GM18508 (cell line): ENCODE data around the gene APOH.
"Not testable (repeated sequence)": the region's sequence is repeated elsewhere in the genome, so short reads cannot be mapped to it uniquely, and the experiment has no call there.

ENCODE experiments used
- ATAC-seq: cut with Tn5 transposase; IDR thresholded peaks from one replicate; pipeline ENCODE4 v1.9.1; 2021; ENCODE audit warnings: moderate number of reproducible peaks; ENCODE audit not compliant: insufficient read depth, unreplicated experiment

The APOH gene, protein sequence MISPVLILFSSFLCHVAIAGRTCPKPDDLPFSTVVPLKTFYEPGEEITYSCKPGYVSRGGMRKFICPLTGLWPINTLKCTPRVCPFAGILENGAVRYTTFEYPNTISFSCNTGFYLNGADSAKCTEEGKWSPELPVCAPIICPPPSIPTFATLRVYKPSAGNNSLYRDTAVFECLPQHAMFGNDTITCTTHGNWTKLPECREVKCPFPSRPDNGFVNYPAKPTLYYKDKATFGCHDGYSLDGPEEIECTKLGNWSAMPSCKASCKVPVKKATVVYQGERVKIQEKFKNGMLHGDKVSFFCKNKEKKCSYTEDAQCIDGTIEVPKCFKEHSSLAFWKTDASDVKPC

DNA sequence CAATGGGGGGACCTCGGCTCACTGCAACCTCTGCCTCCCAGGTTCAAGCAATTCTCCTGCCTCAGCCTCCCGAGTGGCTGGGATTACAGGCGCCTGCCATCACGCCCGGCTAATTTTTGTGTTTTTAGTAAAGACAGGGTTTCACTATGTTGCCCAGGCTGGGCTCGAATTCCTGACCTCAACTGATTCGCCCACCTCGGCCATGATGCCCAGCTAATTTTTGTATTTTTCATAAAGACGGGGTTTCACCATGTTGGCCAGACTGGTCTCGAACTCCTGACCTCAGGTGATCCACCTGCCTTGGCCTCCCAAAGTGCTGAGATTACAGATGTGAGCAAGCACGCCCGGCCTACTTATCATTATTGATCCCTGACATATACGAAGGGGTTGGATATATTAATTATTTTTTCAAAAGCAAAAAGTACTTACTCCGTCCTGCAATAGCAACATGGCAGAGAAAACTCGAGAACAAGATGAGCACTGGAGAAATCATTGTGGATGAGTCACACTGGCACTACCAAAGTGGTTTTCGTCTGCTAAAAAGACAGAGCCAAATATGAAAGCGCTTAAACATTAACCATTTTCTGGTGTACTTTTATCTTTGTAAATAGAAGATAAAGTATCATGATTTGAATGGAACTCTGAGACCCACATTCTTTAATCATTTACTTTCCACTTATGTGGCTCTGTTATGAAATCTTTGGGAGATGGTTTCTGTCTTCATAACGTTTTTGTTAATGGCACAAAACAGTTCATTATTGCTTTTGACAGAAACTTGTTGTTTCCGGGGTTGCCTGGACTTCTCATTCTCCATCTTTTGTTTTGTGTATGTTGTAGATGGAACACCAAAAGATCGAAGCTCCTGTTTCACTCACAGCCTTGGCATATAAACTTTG is at the start of gene APOH:
Gene APOH (minus strand): TSS at position 529 of the 896 bp plus-strand sequence. CDS start 36 bp downstream, at position 493.
- no peak for ATAC-seq

DNA sequence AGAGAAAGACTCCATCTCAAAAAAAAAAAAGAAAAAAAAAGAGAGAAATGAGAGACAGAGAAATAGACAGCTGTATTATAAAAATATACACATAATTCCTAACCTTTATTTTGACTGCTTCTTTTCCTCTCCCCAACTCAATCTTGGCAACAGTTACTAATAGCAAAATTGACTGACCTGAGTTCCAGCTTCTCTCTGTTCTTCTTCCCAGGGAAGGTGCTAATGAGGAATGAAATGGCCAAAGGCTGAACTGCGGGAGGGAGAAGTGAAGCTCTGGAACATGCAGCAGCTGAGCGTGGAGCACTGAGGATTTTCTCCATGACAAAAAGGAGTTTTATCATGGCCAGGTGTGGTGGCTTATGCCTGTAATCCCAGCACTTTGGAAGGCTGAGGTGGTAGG is 48.0 kb upstream of the APOH start:
- ATAC-seq = no peak

DNA sequence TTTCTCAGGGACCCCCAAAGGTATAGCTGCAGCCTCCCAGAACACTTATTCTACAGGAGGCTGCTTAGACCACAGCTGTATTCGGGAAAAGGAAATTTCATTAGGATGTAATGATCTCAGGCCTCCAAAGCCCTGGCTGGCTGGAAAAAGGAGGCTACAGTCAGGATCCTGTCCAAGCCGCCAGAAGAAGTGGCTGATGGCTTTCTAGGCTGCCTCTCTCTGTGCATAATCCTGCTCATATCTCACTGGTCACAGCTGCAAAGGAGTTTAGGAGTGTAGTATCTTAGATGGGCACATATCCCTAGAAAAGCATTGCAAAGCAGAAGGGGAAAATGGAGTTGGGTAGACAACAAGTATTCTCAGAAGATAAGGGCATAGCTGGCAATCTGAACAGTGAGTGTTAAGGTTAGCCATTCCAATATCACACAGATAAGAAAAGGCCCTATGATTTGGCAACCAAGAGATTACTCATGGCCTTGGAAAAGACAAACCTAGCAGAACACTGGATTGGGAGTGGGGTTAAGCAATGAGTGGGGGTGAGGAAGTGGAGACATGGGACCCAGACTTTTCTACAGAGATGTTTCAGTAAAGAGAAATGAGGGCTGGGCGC is 47.2 kb upstream of the APOH start:
- ATAC-seq = no peak

DNA sequence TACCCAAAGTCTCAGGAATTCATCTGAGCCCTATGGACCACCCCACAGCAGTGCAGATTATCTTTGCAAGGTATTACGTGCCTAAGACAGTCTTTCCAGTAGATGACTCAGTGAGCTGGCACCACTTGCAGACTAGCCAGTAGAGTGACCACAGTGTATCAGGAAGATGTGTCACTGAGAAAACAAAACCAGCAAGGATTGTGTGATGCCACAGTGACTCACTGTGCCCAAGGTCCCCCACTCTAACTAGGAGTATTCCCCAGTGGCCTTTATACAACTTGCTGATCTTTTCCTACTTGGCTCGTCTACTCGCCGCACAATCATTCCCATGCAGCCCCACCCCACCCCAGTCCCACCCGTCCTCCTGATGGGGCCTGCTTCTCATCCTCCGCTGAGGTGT is 46.4 kb upstream of the APOH start:
- no peak for ATAC-seq

- no peak for ATAC-seq
Observed at GRCh38 chr17:66273586-66273848, 44.3 kb upstream of the APOH start.

GRCh38 chr17:66272811-66273585 is 43.8 kb upstream of the APOH start:
- no peak for ATAC-seq

DNA sequence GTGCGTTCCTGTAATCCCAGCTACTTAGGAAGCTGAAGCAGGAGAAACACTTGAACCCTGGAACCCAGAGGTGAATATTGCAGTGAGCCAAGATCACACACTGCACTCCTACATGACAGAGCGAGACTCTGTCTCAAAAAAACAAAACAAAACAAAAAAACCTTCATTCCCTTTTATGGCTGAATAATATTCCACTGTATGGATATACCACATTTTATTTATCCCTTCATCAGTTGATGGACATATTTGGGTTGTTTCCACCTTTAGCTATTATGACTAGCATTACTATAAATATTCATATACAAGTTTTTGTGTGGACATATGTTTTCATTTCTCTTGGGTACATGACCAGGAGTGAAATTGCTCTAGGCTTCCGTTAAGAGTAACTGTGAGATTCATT is 42.3 kb upstream of the APOH start:
- no peak for ATAC-seq

GRCh38 chr17:66270106-66270505 is 40.9 kb upstream of the APOH start:
- ATAC-seq = no peak

GRCh38 chr17:66268247-66268927 is 39.2 kb upstream of the APOH start:
- ATAC-seq = no peak

DNA sequence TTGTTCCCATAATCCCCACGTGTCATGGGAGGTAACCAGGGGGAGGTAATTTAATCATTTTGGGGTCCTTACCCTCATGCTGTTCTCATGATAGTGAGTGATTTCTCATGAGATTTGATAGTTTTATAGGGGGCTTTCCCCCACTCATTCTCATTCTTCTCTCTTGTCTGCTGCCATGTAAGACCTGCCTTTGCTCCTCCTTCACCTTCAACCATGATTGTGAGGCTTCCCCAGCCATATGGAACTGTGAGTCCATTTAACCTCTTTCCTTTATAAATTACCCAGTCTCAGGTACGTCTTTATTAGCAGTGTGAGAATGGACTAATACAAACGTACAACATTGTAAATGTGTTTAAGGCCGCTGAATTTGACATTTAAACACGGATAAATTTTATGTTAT is 35.5 kb upstream of the APOH start:
- ATAC-seq = no peak

GRCh38 chr17:66262767-66263166 is 33.6 kb upstream of the APOH start:
- ATAC-seq = no peak

DNA sequence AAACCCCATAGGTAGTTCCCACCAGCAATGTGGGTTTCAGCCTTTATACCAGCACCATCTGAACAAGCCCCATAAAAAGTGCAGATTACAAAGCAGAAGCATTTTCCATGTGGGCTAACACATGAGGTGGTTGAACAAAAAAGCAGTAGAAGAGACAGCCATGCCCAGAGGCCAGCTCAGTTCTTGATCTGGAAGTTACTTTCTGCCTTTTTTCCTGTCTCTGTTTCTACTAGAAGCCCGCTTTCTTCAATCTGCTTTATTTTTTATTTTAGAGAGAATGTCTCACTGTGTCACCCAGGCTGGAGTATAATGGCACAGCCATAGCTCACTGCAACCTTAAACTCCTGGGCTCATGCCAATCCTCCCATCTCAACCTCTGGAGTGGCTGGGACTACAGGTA is 31.5 kb upstream of the APOH start:
- ATAC-seq = no peak

- ATAC-seq = no peak
Observed at GRCh38 chr17:66260275-66260674, 31.1 kb upstream of the APOH start.

DNA sequence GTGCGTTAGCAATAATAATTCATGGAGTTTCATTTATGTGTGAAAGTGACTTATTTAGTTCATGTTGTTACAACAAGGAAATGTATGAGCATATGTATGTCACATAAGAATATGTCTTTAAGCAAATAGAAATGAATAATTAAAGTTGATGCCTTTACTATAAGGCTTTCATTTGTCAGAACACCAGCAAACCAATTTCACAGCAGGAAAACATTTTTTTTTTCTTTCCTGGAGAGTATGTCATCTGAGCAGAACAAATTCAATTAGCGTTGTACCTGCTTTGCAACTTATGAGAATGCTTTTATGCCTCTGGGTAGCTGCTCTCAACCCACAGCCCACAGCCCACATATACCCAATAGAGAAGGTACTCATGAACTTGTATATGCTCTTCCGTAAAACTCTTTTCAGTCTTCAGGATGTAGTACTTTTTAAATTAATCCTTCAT is 26.3 kb upstream of the APOH start:
- ATAC-seq = no peak

GRCh38 chr17:66255112-66255511 is 25.9 kb upstream of the APOH start:
- ATAC-seq = no peak

DNA sequence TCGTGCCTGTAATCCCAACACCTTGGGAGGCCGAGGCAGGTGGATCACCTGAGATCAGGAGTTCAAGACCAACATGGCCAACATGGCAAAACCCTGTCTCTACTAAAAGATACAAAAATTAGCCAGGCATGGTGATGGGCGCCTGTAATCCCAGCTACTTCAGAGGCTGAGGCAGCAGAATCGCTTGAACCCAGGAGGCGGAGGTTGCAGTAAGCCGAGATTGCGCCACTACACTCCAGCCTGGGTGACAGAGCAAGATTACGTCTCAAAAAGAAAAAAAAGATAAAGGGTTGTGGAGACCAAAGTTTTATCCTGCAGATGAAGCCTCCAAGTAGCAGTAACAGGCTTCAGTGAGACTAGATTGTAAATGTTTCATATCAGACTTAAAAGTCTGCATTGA is 24.2 kb upstream of the APOH start:
- not testable (repeated sequence) for ATAC-seq

DNA sequence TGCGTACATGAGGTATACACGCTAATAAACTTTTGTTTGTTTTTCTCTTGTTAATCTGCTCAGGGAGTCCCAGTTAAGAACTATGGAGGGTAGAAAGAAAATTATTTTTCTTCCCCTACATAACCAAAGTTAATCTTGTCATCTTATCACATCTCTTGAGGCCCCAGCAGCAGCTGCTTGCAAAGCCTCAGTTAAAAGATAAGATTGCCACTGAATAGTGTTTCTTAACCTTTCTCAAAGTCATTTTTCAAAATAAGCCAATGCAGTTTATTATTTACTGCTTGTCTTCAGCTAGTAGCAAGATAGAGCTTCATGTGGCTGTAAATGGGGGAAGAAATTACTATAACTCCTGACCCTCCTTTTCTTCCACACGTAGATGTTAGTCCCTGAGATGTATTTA is 21.5 kb upstream of the APOH start:
- no peak for ATAC-seq

DNA sequence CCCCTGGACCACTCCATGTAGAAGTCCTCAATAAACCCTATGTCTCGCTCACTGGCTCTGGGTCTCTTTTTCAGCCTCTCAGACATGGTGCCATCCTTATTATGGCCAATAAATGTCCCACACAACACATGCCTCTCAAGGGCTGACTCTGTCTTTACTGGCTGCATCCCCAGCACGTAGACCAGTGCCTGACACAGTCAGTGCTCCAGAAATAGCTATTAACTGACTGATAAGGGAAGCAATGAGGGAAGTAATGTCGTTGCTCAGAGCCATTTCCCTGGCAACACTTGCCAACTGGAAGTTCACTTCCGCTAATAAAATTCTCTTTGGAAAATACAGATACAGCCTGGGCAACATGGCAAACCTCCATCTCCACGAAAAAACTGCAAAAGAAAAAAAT is 19.1 kb upstream of the APOH start:
- ATAC-seq = no peak

- no peak for ATAC-seq
Observed at GRCh38 chr17:66241839-66242238, 12.6 kb upstream of the APOH start.

DNA sequence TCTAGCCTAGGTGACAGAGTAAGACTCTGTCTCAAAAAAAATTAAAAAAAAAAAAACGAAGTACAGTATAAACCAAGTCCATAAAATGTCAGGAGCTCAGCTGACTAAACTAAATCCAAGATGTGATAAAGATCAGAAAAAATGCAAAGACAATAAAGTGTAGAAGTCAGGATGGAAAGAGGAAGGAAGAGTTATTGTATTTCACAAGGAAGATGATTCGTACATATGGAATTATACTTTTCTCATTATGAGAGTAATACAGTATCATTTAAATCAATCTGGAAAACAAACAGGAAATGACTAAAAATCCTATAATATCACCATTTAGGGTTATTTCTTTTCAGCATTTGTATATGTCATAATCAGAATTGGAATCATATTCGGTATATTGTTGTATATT is 11.4 kb upstream of the APOH start:
- no peak for ATAC-seq
